Activated naive CD8-positive, alpha-beta T cell (primary cell): ENCODE measurements around the gene PPP1R12A.
"Not testable (repeated sequence)": the region's sequence is repeated elsewhere in the genome, so short reads cannot be mapped to it uniquely, and the experiment has no call there.

ENCODE experiments used
- H3K27ac Mint-ChIP-seq: one replicate; pipeline ENCODE4 v1.8.0; 2021; ENCODE audit warnings: mixed read lengths
- H3K27me3 Mint-ChIP-seq: one replicate; pipeline ENCODE4 v1.8.0; 2021; ENCODE audit warnings: mixed read lengths
- H3K36me3 Mint-ChIP-seq: one replicate; pipeline ENCODE4 v1.8.0; 2021; ENCODE audit warnings: mixed read lengths
- H3K4me1 Mint-ChIP-seq: one replicate; pipeline ENCODE4 v1.8.0; 2021; ENCODE audit warnings: low read depth, mixed read lengths
- H3K4me3 Mint-ChIP-seq: one replicate; pipeline ENCODE4 v1.8.0; 2021; ENCODE audit warnings: mild to moderate bottlenecking, mixed read lengths
- H3K9me3 Mint-ChIP-seq: one replicate; pipeline ENCODE4 v1.8.0; 2021; ENCODE audit warnings: low read depth, mixed read lengths

Gene PPP1R12A

GRCh38 chr12:79887890-79888289, 47.0 kb downstream of the PPP1R12A start:
- Mint-ChIP-seq H3K27ac (no peak overlapping the region), H3K4me1 (peaks cover 63% of the 10 kb centered on the region), H3K9me3 (no peaks in the 10 kb centered on the region)

GRCh38 chr12:79886917-79887519, 47.9 kb downstream of the PPP1R12A start:
- H3K4me1 Mint-ChIP-seq, result peaks cover 69% of the 10 kb centered on the region
- no peaks in the 10 kb centered on the region for H3K27me3 Mint-ChIP-seq
- no peaks in the 10 kb centered on the region for H3K9me3 Mint-ChIP-seq
- no peak overlapping the region for H3K27ac Mint-ChIP-seq
- H3K36me3 Mint-ChIP-seq, result peaks cover 9% of the 10 kb centered on the region
- H3K4me3 Mint-ChIP-seq, result no peak overlapping the region

More at GRCh38 chr12:79887890-79888289, 47.0 kb downstream of the PPP1R12A start:
- Mint-ChIP-seq H3K27me3 (no peaks in the 10 kb centered on the region), H3K36me3 (peaks cover 8% of the 10 kb centered on the region), H3K4me3 (no peak overlapping the region)

- Mint-ChIP-seq H3K27me3 (no peaks in the 10 kb centered on the region), H3K4me1 (peaks cover 71% of the 10 kb centered on the region)
These were observed 48.9 kb downstream of the PPP1R12A start for GRCh38 chr12:79885911-79886490.

GRCh38 chr12:79884401-79885006, 50.4 kb downstream of the PPP1R12A start:
- H3K27ac Mint-ChIP-seq, result no peak overlapping the region

More at GRCh38 chr12:79885911-79886490, 48.9 kb downstream of the PPP1R12A start:
- H3K27ac Mint-ChIP-seq, result no peak overlapping the region
- no peaks in the 10 kb centered on the region for H3K9me3 Mint-ChIP-seq
- peaks cover 5% of the 10 kb centered on the region for H3K36me3 Mint-ChIP-seq
- H3K4me3 Mint-ChIP-seq, result no peak overlapping the region

GRCh38 chr12:79883216-79883615, 51.7 kb downstream of the PPP1R12A start:
- Mint-ChIP-seq H3K9me3 (no peaks in the 10 kb centered on the region), H3K4me1 (peaks cover 64% of the 10 kb centered on the region), H3K27ac (peak overlapping the region; percentile 76), H3K36me3 (peaks cover 6% of the 10 kb centered on the region), H3K4me3 (peak overlapping the region; percentile 56), H3K27me3 (no peaks in the 10 kb centered on the region)

More at GRCh38 chr12:79884401-79885006, 50.4 kb downstream of the PPP1R12A start:
- H3K27me3 Mint-ChIP-seq, result no peaks in the 10 kb centered on the region
- H3K9me3 Mint-ChIP-seq, result no peaks in the 10 kb centered on the region
- no peak overlapping the region for H3K4me3 Mint-ChIP-seq
- peaks cover 5% of the 10 kb centered on the region for H3K36me3 Mint-ChIP-seq
- H3K4me1 Mint-ChIP-seq, result peaks cover 69% of the 10 kb centered on the region

- peaks cover 7% of the 10 kb centered on the region for H3K36me3 Mint-ChIP-seq
- no peaks in the 10 kb centered on the region for H3K9me3 Mint-ChIP-seq
- peaks cover 63% of the 10 kb centered on the region for H3K4me1 Mint-ChIP-seq
- no peaks in the 10 kb centered on the region for H3K27me3 Mint-ChIP-seq
- H3K27ac Mint-ChIP-seq, result peak overlapping the region; percentile 16
- no peak overlapping the region for H3K4me3 Mint-ChIP-seq
These were observed 53.5 kb downstream of the PPP1R12A start for GRCh38 chr12:79881351-79881750.

- H3K9me3 Mint-ChIP-seq, H3K4me3 Mint-ChIP-seq, H3K27me3 Mint-ChIP-seq, H3K36me3 Mint-ChIP-seq: not testable (repeated sequence)
- H3K4me1 Mint-ChIP-seq, result peaks cover 70% of the 10 kb centered on the region
- H3K27ac Mint-ChIP-seq, result peak overlapping the region; percentile 79
These were observed 56.4 kb downstream of the PPP1R12A start for GRCh38 chr12:79878506-79878905.

GRCh38 chr12:79877246-79877645, 57.7 kb downstream of the PPP1R12A start:
- peaks cover 66% of the 10 kb centered on the region for H3K4me1 Mint-ChIP-seq
- H3K36me3 Mint-ChIP-seq, result peaks cover 7% of the 10 kb centered on the region
- H3K27ac Mint-ChIP-seq, result peak overlapping the region; percentile 25
- H3K27me3 Mint-ChIP-seq, result no peaks in the 10 kb centered on the region
- H3K9me3 Mint-ChIP-seq, result no peaks in the 10 kb centered on the region
- no peak overlapping the region for H3K4me3 Mint-ChIP-seq

- no peak overlapping the region for H3K4me3 Mint-ChIP-seq
- peaks cover 16% of the 10 kb centered on the region for H3K36me3 Mint-ChIP-seq
- peaks cover 55% of the 10 kb centered on the region for H3K4me1 Mint-ChIP-seq
- H3K27me3 Mint-ChIP-seq, result no peaks in the 10 kb centered on the region
- no peaks in the 10 kb centered on the region for H3K9me3 Mint-ChIP-seq
- no peak overlapping the region for H3K27ac Mint-ChIP-seq
These were observed 60.2 kb downstream of the PPP1R12A start for GRCh38 chr12:79874665-79875064.

GRCh38 chr12:79873201-79873600, 61.7 kb downstream of the PPP1R12A start:
- Mint-ChIP-seq H3K27me3 (no peaks in the 10 kb centered on the region), H3K4me1 (peaks cover 50% of the 10 kb centered on the region), H3K36me3 (peaks cover 25% of the 10 kb centered on the region), H3K4me3 (no peak overlapping the region), H3K9me3 (no peaks in the 10 kb centered on the region), H3K27ac (no peak overlapping the region)

- Mint-ChIP-seq H3K4me1 (peaks cover 46% of the 10 kb centered on the region), H3K27me3 (no peaks in the 10 kb centered on the region), H3K9me3 (no peaks in the 10 kb centered on the region), H3K27ac (peak overlapping the region; percentile 1), H3K36me3 (peaks cover 34% of the 10 kb centered on the region), H3K4me3 (no peak overlapping the region)
These were observed 63.3 kb downstream of the PPP1R12A start for GRCh38 chr12:79871621-79872020.

GRCh38 chr12:79870916-79871315, 64.0 kb downstream of the PPP1R12A start:
- peaks cover 5% of the 10 kb centered on the region for H3K9me3 Mint-ChIP-seq
- H3K36me3 Mint-ChIP-seq, result peaks cover 40% of the 10 kb centered on the region
- peaks cover 47% of the 10 kb centered on the region for H3K4me1 Mint-ChIP-seq
- no peak overlapping the region for H3K4me3 Mint-ChIP-seq
- no peak overlapping the region for H3K27ac Mint-ChIP-seq
- no peaks in the 10 kb centered on the region for H3K27me3 Mint-ChIP-seq

- Mint-ChIP-seq H3K27ac (no peak overlapping the region), H3K9me3 (peaks cover 10% of the 10 kb centered on the region), H3K4me3 (no peak overlapping the region), H3K4me1 (peaks cover 45% of the 10 kb centered on the region), H3K36me3 (peaks cover 29% of the 10 kb centered on the region), H3K27me3 (no peaks in the 10 kb centered on the region)
These were observed 75.3 kb downstream of the PPP1R12A start for GRCh38 chr12:79859646-79860045.

- no peak overlapping the region for H3K27ac Mint-ChIP-seq
- H3K9me3 Mint-ChIP-seq, result peaks cover 13% of the 10 kb centered on the region
- no peak overlapping the region for H3K4me3 Mint-ChIP-seq
- H3K36me3 Mint-ChIP-seq, result peaks cover 31% of the 10 kb centered on the region
- peaks cover 39% of the 10 kb centered on the region for H3K4me1 Mint-ChIP-seq
- H3K27me3 Mint-ChIP-seq, result no peaks in the 10 kb centered on the region
These were observed 76.4 kb downstream of the PPP1R12A start for GRCh38 chr12:79858518-79858917.

- H3K36me3 Mint-ChIP-seq, result peaks cover 32% of the 10 kb centered on the region
- H3K4me3 Mint-ChIP-seq, result no peak overlapping the region
- H3K9me3 Mint-ChIP-seq, result peaks cover 10% of the 10 kb centered on the region
- H3K27ac Mint-ChIP-seq, result no peak overlapping the region
- H3K4me1 Mint-ChIP-seq, result peaks cover 32% of the 10 kb centered on the region
- H3K27me3 Mint-ChIP-seq, result no peaks in the 10 kb centered on the region
These were observed 77.2 kb downstream of the PPP1R12A start for GRCh38 chr12:79857675-79858074.
